ENCODE measurements around the gene RBFOX2. TPM values are rescaled to one million over a fixed set of nuclear protein-coding genes. Genes with fewer than 3 reads are reported as not detected.
"Not testable (repeated sequence)": the region's sequence is repeated elsewhere in the genome, so short reads cannot be mapped to it uniquely, and the experiment has no call there.

Gene RBFOX2
- total and polyA plus RNA-seq, 2 experiments from 2014 or later: 299 to 339 TPM

GRCh38 chr22:36064358-36064757 lies 35.7 kb upstream of the RBFOX2 start:
- peaks cover 11% of the 10 kb centered on the region for H3K4me1 ChIP-seq (ENCODE audit: low read depth)
- TF ChIP-seq, protein P1, sequence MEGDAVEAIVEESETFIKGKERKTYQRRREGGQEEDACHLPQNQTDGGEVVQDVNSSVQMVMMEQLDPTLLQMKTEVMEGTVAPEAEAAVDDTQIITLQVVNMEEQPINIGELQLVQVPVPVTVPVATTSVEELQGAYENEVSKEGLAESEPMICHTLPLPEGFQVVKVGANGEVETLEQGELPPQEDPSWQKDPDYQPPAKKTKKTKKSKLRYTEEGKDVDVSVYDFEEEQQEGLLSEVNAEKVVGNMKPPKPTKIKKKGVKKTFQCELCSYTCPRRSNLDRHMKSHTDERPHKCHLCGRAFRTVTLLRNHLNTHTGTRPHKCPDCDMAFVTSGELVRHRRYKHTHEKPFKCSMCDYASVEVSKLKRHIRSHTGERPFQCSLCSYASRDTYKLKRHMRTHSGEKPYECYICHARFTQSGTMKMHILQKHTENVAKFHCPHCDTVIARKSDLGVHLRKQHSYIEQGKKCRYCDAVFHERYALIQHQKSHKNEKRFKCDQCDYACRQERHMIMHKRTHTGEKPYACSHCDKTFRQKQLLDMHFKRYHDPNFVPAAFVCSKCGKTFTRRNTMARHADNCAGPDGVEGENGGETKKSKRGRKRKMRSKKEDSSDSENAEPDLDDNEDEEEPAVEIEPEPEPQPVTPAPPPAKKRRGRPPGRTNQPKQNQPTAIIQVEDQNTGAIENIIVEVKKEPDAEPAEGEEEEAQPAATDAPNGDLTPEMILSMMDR (IDR thresholded peaks at IDR 0.05; ENCODE audit: low read depth, low read length): no peak
- no peaks in the 10 kb centered on the region for H3K9me3 ChIP-seq (ENCODE audit: low read depth)
- DNase-seq (ENCODE audit: low read depth in 1 of 2, low spot score in 1 of 2): no peak
- H3K27me3 ChIP-seq: no peaks in the 10 kb centered on the region
- no peaks in the 10 kb centered on the region for H3K36me3 ChIP-seq
- peak overlapping the region; percentile 92 for H3K27ac ChIP-seq
- H3K4me3 ChIP-seq: no peak overlapping the region

- Histone ChIP-seq H3K27me3 (no peaks in the 10 kb centered on the region), H3K27ac (no peak overlapping the region), H3K4me3 (no peak overlapping the region), H3K9me3 (ENCODE audit: low read depth) (no peaks in the 10 kb centered on the region), H3K36me3 (no peaks in the 10 kb centered on the region), H3K4me1 (ENCODE audit: low read depth) (peaks cover 9% of the 10 kb centered on the region)
- no peak for DNase-seq (ENCODE audit: low read depth in 1 of 2, low spot score in 1 of 2)
- TF ChIP-seq, protein P1 (IDR thresholded peaks at IDR 0.05; ENCODE audit: low read depth, low read length): no peak
Observed at GRCh38 chr22:36056980-36057379, 28.4 kb upstream of the RBFOX2 start.

DNA sequence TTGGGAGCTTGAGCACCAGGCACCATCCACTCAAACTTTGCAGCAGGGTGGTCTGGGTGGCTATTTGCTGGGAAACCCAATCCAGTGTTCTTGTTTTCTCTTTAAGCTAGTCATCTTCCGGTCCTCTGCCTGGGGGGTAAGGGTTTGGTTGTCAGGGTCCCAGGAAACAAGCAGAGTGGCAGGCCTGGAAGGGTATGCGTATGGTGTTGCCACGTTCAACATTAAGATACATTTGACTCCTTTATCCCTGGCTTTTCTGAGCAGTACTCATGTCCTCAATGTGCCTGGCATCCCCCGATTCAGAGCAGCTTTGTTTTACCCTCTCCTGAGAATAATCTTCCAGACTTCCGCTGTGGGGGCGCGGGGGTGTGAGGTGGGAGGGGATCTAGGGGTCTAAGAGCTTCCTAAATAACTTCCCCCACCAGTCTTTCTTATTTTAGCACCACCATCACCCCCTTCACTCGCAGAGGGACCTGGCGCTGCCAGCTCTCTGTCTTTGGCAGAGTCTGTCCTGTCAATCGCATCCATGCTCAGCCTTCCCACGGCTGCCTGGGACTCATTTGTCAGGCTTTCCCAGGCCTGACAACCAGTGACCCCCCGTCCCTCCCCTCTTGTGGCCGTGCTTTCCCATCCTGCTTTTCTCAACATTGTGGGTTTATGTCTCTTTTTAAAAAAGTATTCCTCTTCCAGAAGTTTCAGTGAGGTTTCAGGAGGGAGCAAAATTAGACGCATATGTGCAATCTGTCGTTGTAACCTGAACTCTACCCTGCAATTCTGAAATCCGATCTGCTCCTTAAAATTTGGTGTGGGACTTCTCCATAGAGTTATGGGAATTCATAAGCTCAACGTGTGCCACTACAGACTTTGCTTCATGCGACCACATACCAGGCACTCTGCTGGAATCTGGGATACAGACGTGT lies 27.0 kb upstream of the RBFOX2 start:
- TF ChIP-seq, protein P1 (IDR thresholded peaks at IDR 0.05; ENCODE audit: low read depth, low read length): no peak

GRCh38 chr22:36054446-36054845 lies 25.8 kb upstream of the RBFOX2 start:
- not testable (repeated sequence) for H3K4me3 ChIP-seq; H3K27ac ChIP-seq; H3K36me3 ChIP-seq; H3K9me3 ChIP-seq (ENCODE audit: low read depth); H3K27me3 ChIP-seq; DNase-seq (ENCODE audit: low read depth in 1 of 2, low spot score in 1 of 2)
- peaks cover 15% of the 10 kb centered on the region for H3K4me1 ChIP-seq (ENCODE audit: low read depth)

More for the DNA sequence above, 27.0 kb upstream of the RBFOX2 start:
- Histone ChIP-seq H3K4me1 (ENCODE audit: low read depth) (peaks cover 9% of the 10 kb centered on the region), H3K9me3 (ENCODE audit: low read depth) (no peaks in the 10 kb centered on the region), H3K36me3 (no peaks in the 10 kb centered on the region), H3K4me3 (no peak overlapping the region), H3K27me3 (no peaks in the 10 kb centered on the region), H3K27ac (peak overlapping the region; percentile 49)
- no peak for DNase-seq (ENCODE audit: low read depth in 1 of 2, low spot score in 1 of 2)

DNA sequence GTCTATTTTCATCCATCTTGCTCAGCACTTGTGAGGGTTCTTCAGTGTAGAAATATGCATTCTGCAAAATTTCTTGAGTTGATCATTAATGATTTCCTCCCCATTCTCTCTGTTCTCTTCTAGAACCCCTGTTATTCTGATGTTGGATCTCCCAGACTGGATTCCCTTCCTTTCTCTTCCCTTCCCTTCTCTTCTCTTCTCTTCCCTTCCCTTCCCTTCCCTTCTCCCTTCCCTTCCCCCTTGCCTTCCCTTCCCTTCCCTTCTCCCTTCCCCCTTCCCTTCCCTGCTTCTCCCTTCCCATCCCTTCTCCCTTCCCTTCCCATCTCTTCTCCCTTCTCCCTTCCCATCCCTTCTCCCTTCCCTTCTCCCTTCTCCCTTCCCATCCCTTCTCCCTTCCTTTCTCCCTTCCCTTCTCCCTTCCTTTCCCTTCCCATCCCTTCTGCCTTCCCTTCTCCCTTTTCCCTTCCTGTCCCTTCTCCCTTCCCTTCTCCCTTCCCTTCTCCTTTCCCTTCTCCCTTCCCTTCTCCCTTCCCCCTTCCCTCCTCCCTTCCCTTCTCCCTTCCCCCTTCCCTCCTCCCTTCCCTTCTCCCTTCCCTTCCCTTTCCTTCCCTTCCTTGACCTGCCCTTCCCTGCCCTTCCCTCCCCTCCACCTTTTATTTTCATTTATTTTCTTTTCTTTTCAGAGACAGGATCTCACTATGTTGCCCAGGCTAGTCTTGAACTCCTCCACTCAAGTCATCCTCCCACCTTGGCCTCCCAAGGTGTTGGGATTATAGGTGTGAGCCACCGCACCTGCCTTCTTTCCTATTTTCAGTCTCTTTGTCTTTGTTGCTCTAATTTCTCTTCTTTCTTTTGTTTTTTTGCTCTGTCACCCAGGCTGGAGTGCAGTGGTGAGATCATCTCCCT lies 24.9 kb upstream of the RBFOX2 start:
- Histone ChIP-seq H3K27ac (no peak overlapping the region), H3K36me3 (no peaks in the 10 kb centered on the region), H3K4me1 (ENCODE audit: low read depth) (peaks cover 18% of the 10 kb centered on the region), H3K4me3 (no peak overlapping the region), H3K27me3 (no peaks in the 10 kb centered on the region), H3K9me3 (ENCODE audit: low read depth) (no peaks in the 10 kb centered on the region)
- TF ChIP-seq, protein P1 (IDR thresholded peaks at IDR 0.05; ENCODE audit: low read depth, low read length): no peak
- no peak for DNase-seq (ENCODE audit: low read depth in 1 of 2, low spot score in 1 of 2)

Data from cardiac muscle cell (in vitro differentiated cells and primary cell).